ENCODE data around the gene HDC. TPM values are rescaled to one million over a fixed set of nuclear protein-coding genes. Genes with fewer than 3 reads are reported as not detected.

The HDC gene
- total RNA-seq, 2 donors from 2014 or later: not detected

DNA sequence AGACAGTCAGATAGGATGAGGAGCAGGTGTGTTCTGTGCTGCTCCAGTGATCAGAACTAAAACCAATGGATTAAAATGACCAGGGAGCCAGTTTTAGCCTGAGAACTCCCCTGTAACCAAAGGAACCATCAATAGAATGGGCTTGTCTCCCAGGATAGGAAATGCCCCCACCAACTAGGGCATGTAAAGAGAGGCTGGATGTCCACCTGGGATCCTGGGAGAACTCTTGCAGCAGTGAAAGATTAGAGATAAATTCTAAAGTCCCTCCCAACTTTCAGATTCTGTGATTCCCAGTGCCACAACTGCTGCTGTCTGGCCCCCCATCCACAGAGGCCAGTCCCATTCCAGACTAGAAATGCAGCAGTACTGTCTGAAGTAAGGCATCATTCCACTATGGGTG lies 33.8 kb downstream of the HDC start:
- DNase-seq (ENCODE audit: low spot score): no peak
- H3K27me3 ChIP-seq: no peaks in the 10 kb centered on the region
- H3K36me3 ChIP-seq: no peaks in the 10 kb centered on the region
- no peak overlapping the region for H3K4me3 ChIP-seq
- no peaks in the 10 kb centered on the region for H3K4me1 ChIP-seq
- no peaks in the 10 kb centered on the region for H3K9me3 ChIP-seq
- no peak overlapping the region for H3K27ac ChIP-seq
- TF ChIP-seq, protein P1, sequence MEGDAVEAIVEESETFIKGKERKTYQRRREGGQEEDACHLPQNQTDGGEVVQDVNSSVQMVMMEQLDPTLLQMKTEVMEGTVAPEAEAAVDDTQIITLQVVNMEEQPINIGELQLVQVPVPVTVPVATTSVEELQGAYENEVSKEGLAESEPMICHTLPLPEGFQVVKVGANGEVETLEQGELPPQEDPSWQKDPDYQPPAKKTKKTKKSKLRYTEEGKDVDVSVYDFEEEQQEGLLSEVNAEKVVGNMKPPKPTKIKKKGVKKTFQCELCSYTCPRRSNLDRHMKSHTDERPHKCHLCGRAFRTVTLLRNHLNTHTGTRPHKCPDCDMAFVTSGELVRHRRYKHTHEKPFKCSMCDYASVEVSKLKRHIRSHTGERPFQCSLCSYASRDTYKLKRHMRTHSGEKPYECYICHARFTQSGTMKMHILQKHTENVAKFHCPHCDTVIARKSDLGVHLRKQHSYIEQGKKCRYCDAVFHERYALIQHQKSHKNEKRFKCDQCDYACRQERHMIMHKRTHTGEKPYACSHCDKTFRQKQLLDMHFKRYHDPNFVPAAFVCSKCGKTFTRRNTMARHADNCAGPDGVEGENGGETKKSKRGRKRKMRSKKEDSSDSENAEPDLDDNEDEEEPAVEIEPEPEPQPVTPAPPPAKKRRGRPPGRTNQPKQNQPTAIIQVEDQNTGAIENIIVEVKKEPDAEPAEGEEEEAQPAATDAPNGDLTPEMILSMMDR (IDR thresholded peaks at IDR 0.05): no peak

DNA sequence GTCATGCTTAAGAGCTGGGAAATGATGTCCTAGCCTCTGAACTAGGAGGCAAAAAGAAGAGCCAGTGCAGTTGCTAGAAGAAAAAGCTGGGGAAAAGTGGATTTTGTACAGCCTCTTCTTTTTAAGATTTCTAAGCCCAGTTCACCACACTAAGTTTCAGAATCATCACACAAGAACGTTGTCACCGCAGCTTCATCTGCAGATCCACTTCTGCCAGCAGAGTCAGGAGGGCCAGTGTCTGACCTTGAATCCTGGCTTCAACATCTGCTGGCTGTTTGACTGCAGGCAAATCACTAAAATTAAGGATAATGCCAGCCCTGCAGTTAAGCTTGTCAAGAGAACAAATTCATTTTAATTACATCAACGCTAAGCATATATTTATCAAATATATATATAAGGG lies 36.2 kb downstream of the HDC start:
- no peak overlapping the region for H3K4me3 ChIP-seq
- TF ChIP-seq, protein P1 (IDR thresholded peaks at IDR 0.05): no peak
- DNase-seq (ENCODE audit: low spot score): no peak

DNA sequence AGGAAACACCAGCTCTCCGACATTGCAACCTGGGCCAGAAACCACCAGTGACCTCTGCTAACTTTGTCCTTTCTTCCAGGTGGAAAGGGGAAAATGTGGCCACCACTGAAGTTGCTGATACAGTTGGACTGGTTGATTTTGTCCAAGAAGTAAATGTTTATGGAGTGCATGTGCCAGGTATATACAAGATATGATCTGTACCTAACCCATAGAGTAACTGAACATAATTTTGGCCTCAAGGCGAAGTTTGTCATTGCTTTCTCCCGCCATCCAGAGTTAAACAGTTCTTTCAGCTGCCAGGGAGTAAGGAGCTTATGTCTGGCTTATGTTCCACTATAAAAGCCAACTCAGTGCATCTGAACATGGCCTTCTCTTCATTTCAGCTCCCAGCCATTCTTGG lies 36.7 kb downstream of the HDC start:
- TF ChIP-seq, protein P1 (IDR thresholded peaks at IDR 0.05): no peak
- no peaks in the 10 kb centered on the region for H3K4me1 ChIP-seq
- H3K36me3 ChIP-seq: no peaks in the 10 kb centered on the region
- H3K4me3 ChIP-seq: no peak overlapping the region
- no peak overlapping the region for H3K27ac ChIP-seq
- no peak for DNase-seq (ENCODE audit: low spot score)
- no peaks in the 10 kb centered on the region for H3K27me3 ChIP-seq
- H3K9me3 ChIP-seq: no peaks in the 10 kb centered on the region

More for the DNA sequence above, 36.2 kb downstream of the HDC start:
- H3K36me3 ChIP-seq: no peaks in the 10 kb centered on the region
- H3K27ac ChIP-seq: no peak overlapping the region
- H3K27me3 ChIP-seq: no peaks in the 10 kb centered on the region
- no peaks in the 10 kb centered on the region for H3K4me1 ChIP-seq
- no peaks in the 10 kb centered on the region for H3K9me3 ChIP-seq

DNA sequence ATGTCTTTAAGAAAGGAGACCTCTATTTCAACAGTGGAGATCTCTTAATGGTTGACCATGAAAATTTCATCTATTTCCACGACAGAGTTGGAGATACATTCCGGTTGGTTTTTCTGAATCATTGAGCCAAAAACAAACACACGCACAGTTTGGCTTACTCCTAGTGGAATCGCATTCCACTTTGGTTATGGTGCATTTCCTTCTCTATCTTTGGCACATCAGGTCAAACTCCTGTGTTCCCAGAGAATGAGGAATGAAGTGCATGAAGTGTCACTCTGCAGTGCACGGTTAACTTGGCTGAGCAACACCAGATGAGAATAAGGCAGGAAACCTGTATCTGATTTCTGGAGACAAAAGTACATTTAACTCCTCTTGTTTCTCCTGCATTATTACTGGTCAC lies 38.5 kb downstream of the HDC start:
- Histone ChIP-seq H3K27ac (no peak overlapping the region), H3K4me1 (no peaks in the 10 kb centered on the region), H3K36me3 (no peaks in the 10 kb centered on the region), H3K9me3 (no peaks in the 10 kb centered on the region), H3K4me3 (no peak overlapping the region), H3K27me3 (no peaks in the 10 kb centered on the region)
- TF ChIP-seq, protein P1 (IDR thresholded peaks at IDR 0.05): no peak
- no peak for DNase-seq (ENCODE audit: low spot score)

DNA sequence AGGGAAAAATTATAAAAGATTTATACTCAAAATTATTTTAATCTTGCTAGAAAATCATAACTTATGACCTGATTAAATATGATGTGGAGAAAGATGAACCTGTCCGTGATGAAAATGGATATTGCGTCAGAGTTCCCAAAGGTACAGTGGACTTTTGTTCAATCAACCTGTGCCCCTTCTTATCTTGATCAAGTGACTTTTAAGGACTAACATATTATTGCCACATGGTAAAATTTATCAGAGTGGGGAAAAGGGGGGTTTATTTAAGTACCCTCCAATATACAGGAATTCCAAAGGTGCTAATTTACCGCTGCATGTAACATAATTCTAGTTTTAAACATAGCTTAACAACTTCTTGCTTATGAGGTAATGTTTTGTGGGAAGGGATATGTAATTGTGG lies 39.6 kb downstream of the HDC start:
- TF ChIP-seq, protein P1 (IDR thresholded peaks at IDR 0.05): no peak
- no peak overlapping the region for H3K4me3 ChIP-seq
- H3K36me3 ChIP-seq: no peaks in the 10 kb centered on the region
- H3K9me3 ChIP-seq: no peaks in the 10 kb centered on the region
- H3K4me1 ChIP-seq: no peaks in the 10 kb centered on the region
- no peaks in the 10 kb centered on the region for H3K27me3 ChIP-seq
- no peak for DNase-seq (ENCODE audit: low spot score)
- no peak overlapping the region for H3K27ac ChIP-seq

DNA sequence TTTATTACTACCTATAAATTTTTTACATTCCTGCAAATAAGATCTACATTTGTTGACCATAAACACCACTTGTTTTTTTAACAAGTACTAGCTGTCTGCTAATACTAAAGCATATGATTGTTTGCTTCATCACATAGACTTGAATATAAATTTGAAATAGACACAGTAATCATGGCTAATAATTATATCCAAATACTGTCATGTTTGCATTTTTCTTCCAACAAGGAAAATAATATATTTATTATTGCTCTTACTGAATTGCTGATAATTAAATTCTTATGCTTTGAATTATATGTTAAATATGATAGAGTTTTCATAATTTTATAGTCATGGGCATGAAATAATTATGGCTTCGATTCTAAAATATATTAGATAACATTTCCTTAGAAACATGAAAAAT lies 40.5 kb downstream of the HDC start:
- Histone ChIP-seq H3K27me3 (no peaks in the 10 kb centered on the region), H3K4me3 (no peak overlapping the region), H3K27ac (no peak overlapping the region), H3K9me3 (no peaks in the 10 kb centered on the region), H3K4me1 (no peaks in the 10 kb centered on the region), H3K36me3 (no peaks in the 10 kb centered on the region)
- TF ChIP-seq, protein P1 (IDR thresholded peaks at IDR 0.05): no peak
- DNase-seq (ENCODE audit: low spot score): no peak
